SK-N-SH (cell line): Measurements from ENCODE around the gene NLGN3. TPM values are rescaled to one million over a fixed set of nuclear protein-coding genes. Genes with fewer than 3 reads are reported as not detected.
A peak's percentile ranks its signal among the peaks of the same experiment; 100 is the strongest.

Source experiments
- CTCF ChIA-PET: fragments of 300-600, 350-600 bp; formaldehyde crosslinking; extraction: SDS; loops from one replicate; lab custom pipeline; 2021; lab: Yijun Ruan, JAX
- POLR2A ChIA-PET: fragments of 350-600 bp; sonication (Branson Sonifier 250); formaldehyde crosslinking; extraction: SDS; loops from one replicate; lab custom pipeline; 2020; ENCODE audit warnings: antibody characterized with exemption, inconsistent platforms; lab: Yijun Ruan, JAX
- DNase-seq: peaks from one replicate; pipeline ENCODE4 v3.0.0; 2012
- H2AFZ ChIP-seq: fragments of 200-600 bp; sonication (generic); 2 replicates; pipeline ENCODE4 v1.8.1; 2016; ENCODE audit warnings: antibody characterized with exemption, mild to moderate bottlenecking, low read depth
- H3F3A ChIP-seq: fragments of 200-600 bp; sonication (generic); replicated peaks from 2 replicates; pipeline ENCODE3; 2016; ENCODE audit warnings: antibody characterized with exemption, mild to moderate bottlenecking; ENCODE audit not compliant: insufficient read depth
- H3K27ac ChIP-seq, 2 experiments: fragments of 200-500 bp in 1 of 2; fragments of 200-600 bp in 1 of 2; sonication (Bioruptor generic) in 1 of 2; sonication (generic), shearing (Covaris generic) in 1 of 2; 2 replicates each; pipeline versions ENCODE4 v1.5.1 to v1.6.1; 2014 to 2016; ENCODE audit warnings: low read depth in 2 of 2, inconsistent platforms in 1 of 2, low read length in 1 of 2, mild to moderate bottlenecking in 1 of 2, mixed read lengths in 1 of 2
- H3K27me3 ChIP-seq: fragments of 200-600 bp; sonication (generic), shearing (Covaris generic); 2 replicates; pipeline ENCODE4 v1.6.1; 2016; ENCODE audit warnings: mixed run types; ENCODE audit not compliant: insufficient read depth
- H3K36me3 ChIP-seq, 2 experiments: fragments of 200-500 bp in 1 of 2; fragments of 200-600 bp in 1 of 2; sonication (Bioruptor generic) in 1 of 2; sonication (generic) in 1 of 2; replicated peaks in 1 of 2; 2 replicates each; pipeline versions ENCODE3 to v1.5.1; 2014 to 2016; ENCODE audit warnings: low read length in 1 of 2, mild to moderate bottlenecking in 1 of 2; ENCODE audit not compliant: insufficient read depth in 2 of 2, control insufficient read depth in 1 of 2
- H3K4me1 ChIP-seq, 2 experiments: fragments of 200-500 bp in 1 of 2; fragments of 200-600 bp in 1 of 2; sonication (Bioruptor generic) in 1 of 2; sonication (generic), shearing (Covaris generic) in 1 of 2; 2 replicates each; pipeline versions ENCODE4 v1.5.1 to v1.6.1; 2014 to 2016; ENCODE audit warnings: low read depth in 1 of 2, low read length in 1 of 2, mixed run types in 1 of 2; ENCODE audit not compliant: insufficient read depth in 2 of 2, control insufficient read depth in 1 of 2
- H3K4me2 ChIP-seq: fragments of 200-600 bp; sonication (generic), shearing (Covaris generic); 2 replicates; pipeline ENCODE4 v1.6.1; 2017; ENCODE audit warnings: mixed run types
- H3K4me3 ChIP-seq, 2 experiments: fragments of 200-500 bp in 1 of 2; fragments of 200-600 bp in 1 of 2; sonication (Bioruptor generic) in 1 of 2; sonication (generic), shearing (Covaris generic) in 1 of 2; 2 replicates each; pipeline versions ENCODE4 v1.5.1 to v1.8.1; 2014 to 2016; ENCODE audit warnings: low read depth in 2 of 2, inconsistent platforms in 1 of 2, low read length in 1 of 2, mild to moderate bottlenecking in 1 of 2, mixed read lengths in 1 of 2, moderate library complexity in 1 of 2
- H3K79me2 ChIP-seq: fragments of 200-600 bp; sonication (generic); 2 replicates; pipeline ENCODE4 v1.8.1; 2017; ENCODE audit warnings: mild to moderate bottlenecking; ENCODE audit not compliant: insufficient read depth
- H3K9ac ChIP-seq: fragments of 200-600 bp; sonication (generic); 2 replicates; pipeline ENCODE4 v1.6.1; 2017; ENCODE audit warnings: mixed run types
- H3K9me2 ChIP-seq: fragments of 200-600 bp; sonication (generic); 2 replicates; pipeline ENCODE4 v1.6.1; 2017; ENCODE audit warnings: mixed run types
- H3K9me3 ChIP-seq: fragments of 200-600 bp; sonication (generic); 2 replicates; pipeline ENCODE4 v1.6.1; 2017; ENCODE audit warnings: mixed run types, mild to moderate bottlenecking, moderate library complexity
- H4K20me1 ChIP-seq: fragments of 200-600 bp; sonication (generic); 2 replicates; pipeline ENCODE4 v1.6.1; 2017; ENCODE audit warnings: mild to moderate bottlenecking, mixed run types; ENCODE audit not compliant: insufficient read depth
- CHD2 ChIP-seq: fragments of 150-350 bp; IDR thresholded peaks from 2 replicates; pipeline ENCODE4 v1.6.1; 2018; ENCODE audit warnings: low read length; ENCODE audit not compliant: partially characterized antibody
- EP300 ChIP-seq, 2 experiments: IDR thresholded peaks; 2 replicates each; pipeline versions ENCODE4 v1.4.0 to v1.6.1; 2012; ENCODE audit warnings: borderline replicate concordance in 1 of 2, low read depth in 1 of 2, low read length in 1 of 2
- EZH2phosphoT487 ChIP-seq: fragments of 200-600 bp; sonication (generic); IDR thresholded peaks from 2 replicates; pipeline ENCODE4 v1.6.1; 2017; ENCODE audit warnings: low read depth, mixed run types, mild to moderate bottlenecking, antibody characterized with exemption, moderate library complexity, borderline replicate concordance
- FOXJ3 ChIP-seq: sonication (generic); formaldehyde crosslinking; IDR thresholded peaks from 2 replicates; pipeline ENCODE4 v1.5.1; 2020; ENCODE audit warnings: mild to moderate bottlenecking, missing genetic modification reagents
- GATA2 ChIP-seq: sonication (generic); formaldehyde crosslinking; IDR thresholded peaks from 2 replicates; pipeline ENCODE4 v1.5.0; 2020; ENCODE audit warnings: mild to moderate bottlenecking, missing genetic modification reagents
- MAX ChIP-seq: IDR thresholded peaks from 2 replicates; pipeline ENCODE4 v1.4.0; 2012; ENCODE audit warnings: low read depth
- NRF1 ChIP-seq: IDR thresholded peaks from 2 replicates; pipeline ENCODE4 v1.6.1; 2012; ENCODE audit warnings: low read depth, mild to moderate bottlenecking, low read length
- RAD21 ChIP-seq: IDR thresholded peaks from 2 replicates; pipeline ENCODE4 v1.6.1; 2012; ENCODE audit warnings: mild to moderate bottlenecking, low read length
- REST ChIP-seq: IDR thresholded peaks from 2 replicates; pipeline ENCODE4 v1.6.1; 2012; ENCODE audit warnings: mild to moderate bottlenecking, low read depth, low read length, moderate library complexity
- SMC3 ChIP-seq: IDR thresholded peaks from 2 replicates; pipeline ENCODE4 v1.6.1; 2012; ENCODE audit warnings: low read depth, low read length, improper control_type of control experiment
- WGBS: methylation state at CpG from one replicate; pipeline ENCODE4 v1.1.6; 2017; ENCODE audit warnings: low lambda C conversion rate; 5-methylcytosine and 5-hydroxymethylcytosine counted together
- polyA plus RNA-seq, 3 experiments: library from polyadenylated mRNA; depleted of rRNA; stranded (reverse); fragments of >200 nt; gene quantifications; 2 replicates each; pipeline ENCODE4 v1.2.3, GENCODE V29; 2012

The NLGN3 gene
- polyA plus RNA-seq, 1 of the 3 experiments (the other 2 are of a cell fraction), result 5.3 TPM

- POLR2A ChIA-PET, result interaction anchor here (2.7 kb wide), 1 partner anchor 16 kb away, joined by 8 read pairs; the partner anchor contains the start of gene MED12
- peak; percentile 34 for DNase-seq
- peaks cover 0 to 30% of the 10 kb centered on the region in 2 experiments; a peak in 1 of 4 replicates for H3K4me1 ChIP-seq
- no peaks in the 10 kb centered on the region for H3K36me3 ChIP-seq
- no peak overlapping the region for H3K4me3 ChIP-seq
- CTCF ChIA-PET, result interaction anchor here (1.0 to 3.7 kb wide), 6 partner anchors 9 to 78 kb away, joined by 3 to 30 read pairs (median 5); partner anchors contain the start of genes IL2RG and MED12
- no peaks in the 10 kb centered on the region for H4K20me1 ChIP-seq
- no peaks in the 10 kb centered on the region for H3F3A ChIP-seq
- H3K4me2 ChIP-seq, result no peak overlapping the region
- peak overlapping the region in 1 of 2 experiments; percentile 89; a peak in 2 of 4 replicates for H3K27ac ChIP-seq
- H2AFZ ChIP-seq, result no peak overlapping the region
- 25% methylated on average over 3 of the region's 3 CpGs for WGBS
- no peaks in the 10 kb centered on the region for H3K9me3 ChIP-seq
- no peaks in the 10 kb centered on the region for H3K79me2 ChIP-seq
- H3K9ac ChIP-seq, result no peak overlapping the region
- no peaks in the 10 kb centered on the region for H3K9me2 ChIP-seq
- no peak for TF ChIP-seq NRF1
- no peak for TF ChIP-seq FOXJ3
- TF ChIP-seq REST, result no peak
- TF ChIP-seq SMC3, result no peak
- no peak for TF ChIP-seq EZH2phosphoT487
- peaks cover 5% of the 10 kb centered on the region; the same call in 1 of the 2 replicates for H3K27me3 ChIP-seq
Observed at GRCh38 chrX:71102292-71102691, 42.3 kb upstream of the NLGN3 start.

- WGBS, result 42% methylated on average over 10 of the region's 10 CpGs
- Histone ChIP-seq H3K9me3 (no peaks in the 10 kb centered on the region), H3F3A (no peaks in the 10 kb centered on the region), H3K4me3 (no peak overlapping the region), H3K9me2 (no peaks in the 10 kb centered on the region), H3K4me2 (no peak overlapping the region), H3K36me3 (no peaks in the 10 kb centered on the region), H3K27ac (peak overlapping the region in 1 of 2 experiments; percentile 89; a peak in 2 of 4 replicates), H3K79me2 (no peaks in the 10 kb centered on the region), H3K4me1 (peaks cover 0 to 33% of the 10 kb centered on the region in 2 experiments; a peak in 1 of 4 replicates), H4K20me1 (no peaks in the 10 kb centered on the region), H3K9ac (no peak overlapping the region), H3K27me3 (peaks cover 5% of the 10 kb centered on the region; the same call in 1 of the 2 replicates), H2AFZ (0 out of 2 replicates have a peak overlapping the region, but pooled peaks have one; percentile 2)
- peak; percentile 64 for DNase-seq
- POLR2A ChIA-PET, result interaction anchor here (0.5 to 2.7 kb wide), 3 partner anchors 8 to 69 kb away, joined by 3 to 8 read pairs (median 5); partner anchors contain the start of genes IL2RG and MED12
- CTCF ChIA-PET, result interaction anchor here (1.0 to 1.2 kb wide), 2 partner anchors 15 to 26 kb away, joined by 3 to 6 read pairs; partner anchors contain the start of gene MED12
- peak; percentile 92 for TF ChIP-seq CHD2
- TF ChIP-seq EZH2phosphoT487, result no peak
- peak; percentile 54 for TF ChIP-seq GATA2 (CRISPR knock-in tag)
- TF ChIP-seq MAX, result no peak
- TF ChIP-seq EP300 (IDR thresholded peaks at IDR 0.05; ENCODE audit: borderline replicate concordance in 1 of 2, low read depth in 1 of 2, low read length in 1 of 2), result peak in 1 of 2 experiments; percentile 43; a peak in 1 of 4 replicates
- TF ChIP-seq RAD21, result no peak
Observed at GRCh38 chrX:71103110-71103983, 41.3 kb upstream of the NLGN3 start.
